Activated naive CD4-positive, alpha-beta T cell treated with Interleukin-2 at 50 U/mL for 16 hours (primary cell): Measurements from ENCODE around the gene SHKBP1.
"Not testable (repeated sequence)": the region's sequence is repeated elsewhere in the genome, so short reads cannot be mapped to it uniquely, and the experiment has no call there.

Experiments used
- DNase-seq: peaks from one replicate; pipeline ENCODE4 v3.0.0-alpha.2; 2020

SHKBP1 gene, protein sequence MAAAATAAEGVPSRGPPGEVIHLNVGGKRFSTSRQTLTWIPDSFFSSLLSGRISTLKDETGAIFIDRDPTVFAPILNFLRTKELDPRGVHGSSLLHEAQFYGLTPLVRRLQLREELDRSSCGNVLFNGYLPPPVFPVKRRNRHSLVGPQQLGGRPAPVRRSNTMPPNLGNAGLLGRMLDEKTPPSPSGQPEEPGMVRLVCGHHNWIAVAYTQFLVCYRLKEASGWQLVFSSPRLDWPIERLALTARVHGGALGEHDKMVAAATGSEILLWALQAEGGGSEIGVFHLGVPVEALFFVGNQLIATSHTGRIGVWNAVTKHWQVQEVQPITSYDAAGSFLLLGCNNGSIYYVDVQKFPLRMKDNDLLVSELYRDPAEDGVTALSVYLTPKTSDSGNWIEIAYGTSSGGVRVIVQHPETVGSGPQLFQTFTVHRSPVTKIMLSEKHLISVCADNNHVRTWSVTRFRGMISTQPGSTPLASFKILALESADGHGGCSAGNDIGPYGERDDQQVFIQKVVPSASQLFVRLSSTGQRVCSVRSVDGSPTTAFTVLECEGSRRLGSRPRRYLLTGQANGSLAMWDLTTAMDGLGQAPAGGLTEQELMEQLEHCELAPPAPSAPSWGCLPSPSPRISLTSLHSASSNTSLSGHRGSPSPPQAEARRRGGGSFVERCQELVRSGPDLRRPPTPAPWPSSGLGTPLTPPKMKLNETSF

GRCh38 chr19:40576585-40577451 is at the start of gene SHKBP1:
Gene SHKBP1 (plus strand): TSS chr19:40576873. CDS start chr19:40576900, 27 bp downstream.
- DNase-seq, result peak; percentile 94

GRCh38 chr19:40528078-40528477 is 48.6 kb upstream of the SHKBP1 start:
- DNase-seq, result no peak

GRCh38 chr19:40528533-40529092 is 48.1 kb upstream of the SHKBP1 start:
- DNase-seq, result no peak

- peak; percentile 88 for DNase-seq
These were observed 47.3 kb upstream of the SHKBP1 start for GRCh38 chr19:40529093-40529954.

GRCh38 chr19:40530091-40530901 is 46.4 kb upstream of the SHKBP1 start:
- DNase-seq, result peak; percentile 13

- DNase-seq, result no peak
These were observed 43.2 kb upstream of the SHKBP1 start for GRCh38 chr19:40533508-40533907.

DNA sequence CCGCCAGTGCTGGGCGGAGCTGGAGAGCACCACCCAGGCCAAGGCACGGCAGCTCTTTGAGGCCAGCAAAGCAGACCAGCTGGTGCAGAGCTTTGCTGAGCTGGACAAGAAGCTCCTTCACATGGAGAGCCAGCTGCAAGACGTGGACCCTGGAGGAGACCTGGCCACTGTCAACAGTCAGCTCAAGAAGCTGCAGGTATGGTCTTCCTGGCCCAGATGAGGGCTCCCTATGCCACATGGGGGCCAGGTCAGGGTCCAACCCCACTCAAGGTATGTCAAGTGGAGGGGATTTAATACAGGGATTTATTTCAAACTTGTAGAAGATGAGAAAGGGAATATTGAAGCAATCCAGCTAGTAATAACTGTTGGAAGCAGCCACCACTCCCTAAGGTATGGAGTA is 42.5 kb upstream of the SHKBP1 start:
- no peak for DNase-seq

DNA sequence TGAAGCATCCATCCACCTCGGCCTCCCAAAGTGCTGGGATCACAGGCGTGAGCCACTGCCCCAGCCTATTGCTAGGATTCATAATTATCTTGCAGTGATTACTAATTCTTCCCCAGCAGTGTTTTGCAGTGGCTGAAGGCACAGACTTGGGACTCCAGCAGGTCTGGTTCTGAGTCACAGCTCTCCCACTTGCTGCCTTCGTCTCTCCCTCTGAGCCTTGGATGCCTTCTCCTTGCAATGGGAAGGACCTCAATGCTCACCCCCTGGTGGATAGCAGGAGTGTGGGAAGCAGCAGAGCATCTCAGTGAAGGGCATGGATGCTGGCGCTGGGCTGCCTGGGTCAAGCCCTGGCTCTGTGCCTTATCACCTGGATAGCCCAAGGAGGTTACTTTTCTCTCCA is 37.6 kb upstream of the SHKBP1 start:
- DNase-seq, result no peak

DNA sequence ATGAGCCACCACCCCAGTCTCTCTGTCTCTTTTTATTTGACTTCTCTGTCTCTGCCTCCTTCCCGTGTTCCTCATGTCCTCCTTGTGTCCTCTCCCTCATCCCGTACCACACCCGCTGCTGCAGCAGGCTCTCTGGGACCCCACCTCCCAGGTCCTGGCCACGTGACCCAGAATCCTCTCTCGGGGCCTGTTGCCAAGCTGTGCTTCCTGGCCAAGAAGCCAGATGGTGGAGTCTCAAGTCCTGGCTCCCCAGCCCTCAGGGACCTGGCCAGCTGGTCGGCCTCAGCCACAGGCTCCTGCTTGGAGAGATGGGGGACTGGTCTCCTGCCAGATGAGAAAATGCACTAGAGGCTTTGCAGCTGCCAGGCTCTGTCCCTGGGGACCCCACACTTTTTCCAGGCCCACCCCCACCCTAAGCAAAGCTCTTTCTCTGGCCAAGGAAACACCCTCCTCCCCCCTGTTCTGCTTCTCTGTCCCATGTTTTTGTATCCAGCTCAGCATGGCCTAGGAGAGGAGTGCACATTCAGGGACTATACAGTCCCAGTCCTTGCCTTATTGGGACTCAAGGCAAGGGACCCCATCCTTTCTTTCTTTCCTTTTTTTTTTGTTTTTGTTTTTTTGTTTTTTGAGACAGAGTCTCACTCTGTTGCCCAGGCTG is 34.3 kb upstream of the SHKBP1 start:
- no peak for DNase-seq

DNA sequence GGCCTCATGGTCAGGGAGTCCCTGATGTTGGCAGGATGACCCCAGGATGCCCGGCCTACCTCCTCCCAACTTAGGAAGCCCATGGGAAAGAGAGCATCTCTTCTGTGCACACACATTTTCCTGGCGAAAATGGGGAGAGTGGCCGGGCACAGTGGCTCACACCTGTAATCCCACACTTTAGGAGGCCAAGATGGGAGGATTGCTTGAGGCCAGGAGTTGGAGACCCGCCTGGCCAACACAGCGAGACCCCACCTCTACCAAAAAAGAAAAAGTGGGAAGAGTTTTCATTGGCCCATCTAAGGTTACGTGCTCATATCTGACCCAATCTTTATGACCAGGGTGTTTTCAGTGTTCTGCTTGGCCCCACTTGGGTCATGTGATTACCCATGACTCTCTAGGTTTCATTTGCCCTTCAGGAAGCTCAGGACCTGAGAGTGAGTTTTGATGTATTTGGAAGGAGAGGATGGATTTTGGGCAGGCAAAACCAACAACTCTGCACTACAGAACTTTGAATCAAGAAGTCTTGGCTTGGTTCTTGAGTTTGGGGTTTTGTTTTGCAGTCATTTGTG is 33.6 kb upstream of the SHKBP1 start:
- DNase-seq, result no peak

- not testable (repeated sequence) for DNase-seq
These were observed 30.4 kb upstream of the SHKBP1 start for GRCh38 chr19:40546153-40546841.

- not testable (repeated sequence) for DNase-seq
These were observed 29.5 kb upstream of the SHKBP1 start for GRCh38 chr19:40547190-40547589.

DNA sequence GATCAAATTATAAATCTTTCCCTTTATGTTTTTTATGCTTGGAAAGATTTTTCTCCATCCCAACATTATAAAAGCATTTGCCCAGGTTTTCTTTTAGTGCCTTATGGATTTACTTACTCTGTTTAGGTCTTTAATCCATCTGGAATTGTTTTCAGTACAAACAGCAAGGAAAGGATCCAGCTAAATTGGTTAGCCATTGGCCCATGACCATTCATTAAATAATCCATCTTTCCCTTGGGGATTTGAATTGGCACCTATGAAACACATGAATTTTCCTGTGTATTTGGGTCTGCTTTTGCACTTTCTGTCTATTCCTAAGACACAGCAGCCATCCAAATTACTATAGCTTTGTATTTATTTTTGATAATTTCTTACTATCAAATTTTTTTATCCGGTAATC is 28.8 kb upstream of the SHKBP1 start:
- no peak for DNase-seq

GRCh38 chr19:40549007-40549708 is 27.5 kb upstream of the SHKBP1 start:
- DNase-seq, result peak; percentile 80

GRCh38 chr19:40550951-40551350 is 25.7 kb upstream of the SHKBP1 start:
- DNase-seq, result no peak

DNA sequence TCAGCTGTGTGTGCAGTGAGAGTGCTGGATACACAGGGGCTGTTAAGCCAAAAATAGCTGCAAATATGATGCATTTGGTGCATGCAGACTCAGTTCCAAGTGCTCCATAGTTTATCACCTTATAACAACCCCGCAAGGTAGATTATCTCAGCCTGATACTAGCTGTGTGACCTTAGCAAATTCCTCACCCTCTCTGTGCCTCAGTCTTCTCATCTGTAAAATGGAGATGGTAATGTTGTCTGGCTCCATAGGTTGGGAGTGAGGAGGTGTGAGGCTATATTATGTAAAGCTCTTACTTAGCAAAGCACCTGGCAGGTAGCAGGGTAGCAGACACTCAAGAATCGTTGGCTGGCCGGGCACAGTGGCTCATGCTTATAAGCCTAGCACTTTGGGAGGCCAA is 23.8 kb upstream of the SHKBP1 start:
- no peak for DNase-seq

DNA sequence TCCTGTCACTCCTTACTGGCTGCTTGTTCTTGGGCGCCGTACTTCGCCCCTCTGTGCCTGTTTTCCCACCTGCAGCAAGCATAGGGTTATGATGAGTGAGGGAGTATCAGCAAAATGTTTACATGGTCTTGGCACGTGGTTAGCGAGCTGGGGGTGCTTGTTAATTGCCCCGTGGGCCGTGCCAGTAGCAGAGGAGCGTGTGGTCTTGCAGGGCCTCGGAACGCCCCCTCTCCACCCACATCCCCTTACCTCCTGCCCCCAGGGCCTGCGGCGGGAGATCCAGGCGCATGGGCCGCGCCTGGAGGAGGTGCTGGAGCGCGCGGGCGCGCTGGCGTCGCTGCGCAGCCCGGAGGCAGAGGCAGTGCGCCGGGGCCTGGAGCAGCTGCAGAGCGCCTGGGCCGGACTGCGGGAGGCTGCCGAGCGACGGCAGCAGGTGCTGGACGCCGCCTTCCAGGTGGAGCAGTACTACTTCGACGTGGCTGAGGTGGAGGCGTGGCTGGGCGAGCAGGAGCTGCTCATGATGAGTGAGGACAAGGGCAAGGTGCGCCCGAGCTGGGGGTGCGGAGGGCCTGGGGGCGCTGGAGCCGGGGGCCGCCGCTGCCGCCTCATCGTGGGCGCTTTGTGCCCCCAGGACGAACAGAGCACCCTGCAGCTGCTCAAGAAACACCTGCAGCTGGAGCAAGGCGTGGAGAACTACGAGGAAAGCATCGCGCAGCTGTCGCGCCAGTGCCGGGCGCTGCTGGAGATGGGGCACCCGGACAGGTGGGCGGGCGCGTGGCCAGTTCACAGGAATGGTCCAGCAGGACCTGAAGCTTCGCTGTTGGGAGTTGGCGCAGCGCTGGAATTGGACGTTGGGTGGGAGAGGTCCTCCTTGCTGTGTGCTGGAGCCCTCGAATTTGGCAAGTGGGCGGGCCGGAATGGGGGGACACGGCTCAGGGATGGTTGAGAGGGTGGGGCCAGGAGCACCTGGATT is 22.5 kb upstream of the SHKBP1 start:
- DNase-seq, result no peak
